Embryonic facial prominence (tissue), 1 donor: ENCODE data around the gene IQSEC1.

Experiments used
- DNase-seq: peaks from one replicate; pipeline ENCODE4 v3.0.0-alpha.2; 2016; ENCODE audit errors: extremely low spot score

Gene IQSEC1

GRCh38 chr3:13107661-13108060 lies 34.4 kb upstream of the IQSEC1 start:
- no peak for DNase-seq

- DNase-seq = no peak
Measured at GRCh38 chr3:13106308-13107001, 33.2 kb upstream of the IQSEC1 start.

- no peak for DNase-seq
Measured at GRCh38 chr3:13105896-13106250, 32.6 kb upstream of the IQSEC1 start.

GRCh38 chr3:13105181-13105895 lies 32.1 kb upstream of the IQSEC1 start:
- no peak for DNase-seq

GRCh38 chr3:13104511-13104910 lies 31.3 kb upstream of the IQSEC1 start:
- DNase-seq = no peak

GRCh38 chr3:13103416-13104058 lies 30.3 kb upstream of the IQSEC1 start:
- DNase-seq = no peak

GRCh38 chr3:13102386-13103345 lies 29.4 kb upstream of the IQSEC1 start:
- no peak for DNase-seq

- no peak for DNase-seq
Measured at GRCh38 chr3:13099707-13100106, 26.5 kb upstream of the IQSEC1 start.

GRCh38 chr3:13098192-13098988 lies 25.2 kb upstream of the IQSEC1 start:
- no peak for DNase-seq

GRCh38 chr3:13096356-13096755 lies 23.1 kb upstream of the IQSEC1 start:
- no peak for DNase-seq

GRCh38 chr3:13095408-13095937 lies 22.2 kb upstream of the IQSEC1 start:
- no peak for DNase-seq

GRCh38 chr3:13093687-13094086 lies 20.5 kb upstream of the IQSEC1 start:
- DNase-seq = no peak

- no peak for DNase-seq
Measured at GRCh38 chr3:13092621-13093617, 19.7 kb upstream of the IQSEC1 start.

GRCh38 chr3:13091898-13092611 lies 18.8 kb upstream of the IQSEC1 start:
- no peak for DNase-seq

GRCh38 chr3:13088028-13089006 lies 15.1 kb upstream of the IQSEC1 start:
- DNase-seq = no peak

GRCh38 chr3:13087320-13087990 lies 14.2 kb upstream of the IQSEC1 start:
- no peak for DNase-seq

- no peak for DNase-seq
Measured at GRCh38 chr3:13086531-13086981, 13.3 kb upstream of the IQSEC1 start.
